Vagina (tissue), 2 donors: ENCODE measurements around the gene CERK.

Experiments used
- POLR2A ChIP-seq, 2 donors: fragments of 450-650 bp; IDR thresholded peaks; one replicate each; pipeline ENCODE4 v1.6.1; 2017; ENCODE audit warnings: antibody characterized with exemption in 2 of 2, mild to moderate bottlenecking in 2 of 2, moderate library complexity in 2 of 2
- POLR2AphosphoS5 ChIP-seq, 2 donors: sonication (generic); formaldehyde crosslinking; IDR thresholded peaks; one replicate each; pipeline ENCODE4 v1.9.0; 2017; ENCODE audit warnings: antibody characterized with exemption in 2 of 2, mild to moderate bottlenecking in 2 of 2, low read depth in 1 of 2; ENCODE audit not compliant: insufficient read depth in 1 of 2
- TF ChIP-seq, protein P1 (sequence below), 3 experiments: fragments of 450-650 bp in 2 of 3; fragments of 200-600 bp in 1 of 3; sonication (generic) in 1 of 3; IDR thresholded peaks; one replicate each; pipeline ENCODE4 v1.5.1; 2017 to 2019; ENCODE audit warnings: antibody characterized with exemption in 3 of 3, mild to moderate bottlenecking in 2 of 3, moderate library complexity in 2 of 3

DNA sequence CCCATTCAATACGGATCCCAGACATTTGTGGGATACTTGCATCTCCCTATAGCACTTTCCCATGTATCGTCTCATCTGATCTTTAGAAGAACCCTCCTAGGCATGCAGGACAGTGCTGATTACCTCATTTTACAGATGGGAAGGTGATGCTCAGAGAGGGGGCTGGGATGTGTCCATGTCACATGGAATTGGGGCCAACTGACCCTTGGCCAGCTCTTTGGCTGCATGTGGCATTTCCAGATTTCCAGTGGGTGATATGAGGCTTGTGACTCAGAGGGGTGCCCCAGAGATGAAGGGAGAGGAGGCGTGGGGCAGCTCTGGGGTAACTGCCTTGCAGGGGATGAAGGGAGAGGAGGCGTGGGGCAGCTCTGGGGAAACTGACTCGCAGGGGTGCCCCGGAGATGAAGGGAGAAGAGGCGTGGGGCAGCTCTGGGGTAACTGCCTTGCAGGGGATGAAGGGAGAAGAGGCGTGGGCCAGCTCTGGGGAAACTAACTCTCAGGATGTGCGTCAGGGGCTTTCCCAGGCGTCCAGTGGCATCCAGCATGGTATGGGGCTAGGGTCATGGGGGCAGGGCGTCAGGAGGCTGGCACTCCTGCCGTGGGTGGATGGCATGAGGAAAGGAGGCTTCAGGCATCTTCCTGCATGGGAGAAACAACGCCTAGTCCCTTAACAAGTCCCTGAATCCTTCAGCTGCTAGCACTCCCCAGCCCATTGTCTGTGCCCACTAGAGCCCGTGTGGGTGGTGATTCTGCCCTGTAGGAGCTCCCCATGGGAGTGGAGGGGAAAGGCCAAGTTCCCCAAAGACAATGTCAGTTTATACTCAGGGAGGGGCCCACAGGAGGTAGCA is 11.9 kb upstream of the CERK start:
- TF ChIP-seq, protein P1, sequence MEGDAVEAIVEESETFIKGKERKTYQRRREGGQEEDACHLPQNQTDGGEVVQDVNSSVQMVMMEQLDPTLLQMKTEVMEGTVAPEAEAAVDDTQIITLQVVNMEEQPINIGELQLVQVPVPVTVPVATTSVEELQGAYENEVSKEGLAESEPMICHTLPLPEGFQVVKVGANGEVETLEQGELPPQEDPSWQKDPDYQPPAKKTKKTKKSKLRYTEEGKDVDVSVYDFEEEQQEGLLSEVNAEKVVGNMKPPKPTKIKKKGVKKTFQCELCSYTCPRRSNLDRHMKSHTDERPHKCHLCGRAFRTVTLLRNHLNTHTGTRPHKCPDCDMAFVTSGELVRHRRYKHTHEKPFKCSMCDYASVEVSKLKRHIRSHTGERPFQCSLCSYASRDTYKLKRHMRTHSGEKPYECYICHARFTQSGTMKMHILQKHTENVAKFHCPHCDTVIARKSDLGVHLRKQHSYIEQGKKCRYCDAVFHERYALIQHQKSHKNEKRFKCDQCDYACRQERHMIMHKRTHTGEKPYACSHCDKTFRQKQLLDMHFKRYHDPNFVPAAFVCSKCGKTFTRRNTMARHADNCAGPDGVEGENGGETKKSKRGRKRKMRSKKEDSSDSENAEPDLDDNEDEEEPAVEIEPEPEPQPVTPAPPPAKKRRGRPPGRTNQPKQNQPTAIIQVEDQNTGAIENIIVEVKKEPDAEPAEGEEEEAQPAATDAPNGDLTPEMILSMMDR (IDR thresholded peaks at IDR 0.05), result no peak
- TF ChIP-seq POLR2A (IDR thresholded peaks at IDR 0.05) (no peak), POLR2AphosphoS5 (IDR thresholded peaks at IDR 0.05; ENCODE audit: insufficient read depth in 1 of 2, low read depth in 1 of 2) (no peak)
